A549 (cell line): ENCODE data around the gene GOLM1. TPM values are rescaled to one million over a fixed set of nuclear protein-coding genes. Genes with fewer than 3 reads are reported as not detected.

Source experiments
- ATAC-seq, 2 experiments: fragments of 200-7000 bp in 1 of 2; fragments of >200 bp in 1 of 2; cut with Nextera tagmentation in 1 of 2; cut with Tn5 transposase in 1 of 2; 3 replicates each; pipeline versions ENCODE4 v1.8.0 to v1.9.1; 2018 to 2020; ENCODE audit warnings: mild to moderate bottlenecking in 1 of 2, moderate library complexity in 1 of 2
- CTCF ChIA-PET: fragments of 300-600 bp; sonication (Branson Sonifier 250); formaldehyde crosslinking; extraction: SDS; loops from one replicate; lab custom pipeline; 2021; ENCODE audit warnings: antibody characterized with exemption, inconsistent platforms; lab: Yijun Ruan, JAX
- POLR2A ChIA-PET: fragments of 350-600 bp; formaldehyde crosslinking; extraction: SDS; loops from one replicate; lab custom pipeline; 2021; ENCODE audit warnings: antibody characterized with exemption, inconsistent platforms; lab: Yijun Ruan, JAX
- DNase-seq, 2 experiments: peaks; one replicate each; pipeline versions ENCODE4 v3.0.0 to v3.0.0-alpha.2; 2011 to 2016; ENCODE audit warnings: low read depth in 1 of 2, low spot score in 1 of 2
- FAIRE-seq: peaks from 2 replicates; lab custom pipeline; 2011; peaks lifted over from hg19 to GRCh38; lab: Jason Lieb, UNC
- H3K27ac ChIP-seq, 2 experiments: fragments of >200 bp; sonication (Bioruptor Twin); formaldehyde crosslinking; 3 replicates each; pipeline ENCODE4 v1.5.1; 2016 to 2017
- H3K4me1 ChIP-seq: fragments of >200 bp; sonication (Bioruptor Twin); formaldehyde crosslinking; 3 replicates; pipeline ENCODE4 v1.6.1; 2016
- H3K4me2 ChIP-seq: fragments of >200 bp; sonication (Bioruptor Twin); formaldehyde crosslinking; 3 replicates; pipeline ENCODE4 v1.6.1; 2016
- H3K4me3 ChIP-seq: fragments of >200 bp; sonication (Bioruptor Twin); formaldehyde crosslinking; 3 replicates; pipeline ENCODE4 v1.5.1; 2016
- H3K9me3 ChIP-seq: fragments of >200 bp; sonication (Bioruptor Twin); formaldehyde crosslinking; 3 replicates; pipeline ENCODE4 v1.6.1; 2016
- ATOH8 ChIP-seq: fragments of 250-450 bp; sonication (Bioruptor Pico); IDR thresholded peaks from 2 replicates; pipeline ENCODE4 v1.5.0; 2020; ENCODE audit warnings: low read depth, mild to moderate bottlenecking, moderate library complexity
- CHD2 ChIP-seq: fragments of 150-350 bp; IDR thresholded peaks from 2 replicates; pipeline ENCODE4 v1.6.1; 2014; ENCODE audit warnings: low read length; ENCODE audit not compliant: partially characterized antibody
- CHD4 ChIP-seq: fragments of 200-600 bp; sonication (generic); IDR thresholded peaks from 2 replicates; pipeline ENCODE4 v1.6.1; 2016; ENCODE audit warnings: antibody characterized with exemption, mild to moderate bottlenecking, borderline replicate concordance
- EHF ChIP-seq: fragments of 250-450 bp; sonication (Bioruptor Pico); IDR thresholded peaks from 2 replicates; pipeline ENCODE4 v1.5.0; 2020; ENCODE audit warnings: mild to moderate bottlenecking
- ELK1 ChIP-seq: fragments of 150-350 bp; IDR thresholded peaks from 2 replicates; pipeline ENCODE4 v1.6.1; 2014; ENCODE audit warnings: low read depth, mild to moderate bottlenecking, low read length
- EP300 ChIP-seq, 2 experiments: fragments of >200 bp; sonication (Bioruptor Twin); formaldehyde crosslinking; IDR thresholded peaks; 2 replicates in 1 of 2; 3 replicates in 1 of 2; pipeline ENCODE4 v1.6.1; 2016 to 2017
- FOSL2 ChIP-seq, 2 experiments: fragments of 450-650 bp in 1 of 2; fragments of >200 bp in 1 of 2; sonication (Bioruptor Twin) in 1 of 2; formaldehyde crosslinking; IDR thresholded peaks; 2 replicates each; pipeline versions ENCODE4 v1.5.0 to v1.6.1; 2016 to 2020; ENCODE audit warnings: mild to moderate bottlenecking in 1 of 2, moderate library complexity in 1 of 2
- FOXS1 ChIP-seq: fragments of 250-450 bp; sonication (Bioruptor Pico); IDR thresholded peaks from 2 replicates; pipeline ENCODE4 v1.5.0; 2020; ENCODE audit warnings: mild to moderate bottlenecking, moderate library complexity
- GATA3 ChIP-seq: IDR thresholded peaks from 2 replicates; pipeline ENCODE4 v1.6.1; 2012; ENCODE audit warnings: borderline replicate concordance
- HDAC2 ChIP-seq: fragments of 200-600 bp; sonication (generic); IDR thresholded peaks from 2 replicates; pipeline ENCODE4 v1.6.1; 2016
- HOXA7 ChIP-seq: fragments of 250-450 bp; sonication (Bioruptor Pico); IDR thresholded peaks from 2 replicates; pipeline ENCODE4 v1.5.0; 2020; ENCODE audit warnings: mild to moderate bottlenecking, moderate library complexity
- HOXB13 ChIP-seq: fragments of 250-450 bp; sonication (Bioruptor Pico); IDR thresholded peaks from 2 replicates; pipeline ENCODE4 v1.5.0; 2020; ENCODE audit warnings: low read depth, mild to moderate bottlenecking, moderate library complexity
- JUN ChIP-seq, 2 experiments: fragments of >200 bp; sonication (Bioruptor Twin); formaldehyde crosslinking; IDR thresholded peaks; 2 replicates in 1 of 2; 3 replicates in 1 of 2; pipeline ENCODE4 v1.6.1; 2016 to 2017
- JUNB ChIP-seq: fragments of >200 bp; sonication (Bioruptor Twin); formaldehyde crosslinking; IDR thresholded peaks from 2 replicates; pipeline ENCODE4 v1.6.1; 2016
- KDM1A ChIP-seq: fragments of 200-600 bp; sonication (generic); IDR thresholded peaks from 2 replicates; pipeline ENCODE4 v1.6.1; 2016; ENCODE audit warnings: low read depth, mild to moderate bottlenecking
- MAFK ChIP-seq: fragments of 450-650 bp; IDR thresholded peaks from 2 replicates; pipeline ENCODE4 v1.6.1; 2014; ENCODE audit not compliant: partially characterized antibody
- MAX ChIP-seq: IDR thresholded peaks from 2 replicates; pipeline ENCODE4 v1.6.1; 2012
- POLR2AphosphoS2 ChIP-seq: conservative IDR thresholded peaks from 2 replicates; pipeline ENCODE4 v1.6.1; 2012; ENCODE audit warnings: low read length, improper control_type of control experiment, inconsistent platforms
- REST ChIP-seq: fragments of 200-600 bp; sonication (generic); IDR thresholded peaks from 2 replicates; pipeline ENCODE4 v1.6.1; 2016; ENCODE audit warnings: antibody characterized with exemption, mild to moderate bottlenecking, moderate library complexity
- RNF2 ChIP-seq: fragments of 200-600 bp; sonication (generic); IDR thresholded peaks from 2 replicates; pipeline ENCODE4 v1.6.1; 2016; ENCODE audit warnings: low read depth, mild to moderate bottlenecking, antibody characterized with exemption, moderate library complexity, borderline replicate concordance
- ZC3H11A ChIP-seq: fragments of 450-650 bp; IDR thresholded peaks from 2 replicates; pipeline ENCODE4 v1.6.1; 2014; ENCODE audit warnings: antibody characterized with exemption, mild to moderate bottlenecking
- WGBS: methylation state at CpG from one replicate; pipeline ENCODE4 v1.1.6; 2017; ENCODE audit errors: missing lambda C conversion rate; 5-methylcytosine and 5-hydroxymethylcytosine counted together
- polyA plus RNA-seq, 4 experiments: library from polyadenylated mRNA; depleted of rRNA in 3 of 4; stranded (reverse); fragments of >200 nt; fragmentation: RNase III in 1 of 4; extraction: RNeasy Plus Mini Kit Qiagen cat#74134 plus additional on column Dnase treatment in 1 of 4; gene quantifications; 2 replicates in 3 of 4; 3 replicates in 1 of 4; pipeline ENCODE4 v1.2.3, GENCODE V29; 2011 to 2017

GOLM1 gene
- polyA plus RNA-seq, 2 of the 4 experiments (the other 2 are of a cell fraction), result 136 to 145 TPM

- TF ChIP-seq REST (no peak), EHF (CRISPR knock-in tag) (peak; percentile 85), GATA3 (no peak), JUN (IDR thresholded peaks at IDR 0.05) (no peak), HOXB13 (CRISPR knock-in tag) (peak; percentile 72), HOXA7 (no peak), CHD2 (no peak)
Measured at GRCh38 chr9:86128235-86128822, 29.0 kb upstream of the GOLM1 start (continued).

GRCh38 chr9:86126998-86127972 is 27.9 kb upstream of the GOLM1 start:
- no peaks in the 10 kb centered on the region for H3K9me3 ChIP-seq
- CTCF ChIA-PET, result interaction anchor here (0.8 to 1.0 kb wide), 3 partner anchors 9 to 1473 kb away, joined by 3 to 4 read pairs (median 3); no protein-coding TSS in a partner anchor
- peak overlapping the region; percentile 81 for H3K4me2 ChIP-seq
- FAIRE-seq (peak; percentile 63), DNase-seq (peak; percentile 94 to 98), ATAC-seq (peak; percentile 98 to 99)
- H3K4me3 ChIP-seq, result no peak overlapping the region
- peak overlapping the region; percentile 55 to 71 for H3K27ac ChIP-seq
- peaks cover 24% of the 10 kb centered on the region for H3K4me1 ChIP-seq
- WGBS, result 15% methylated on average over 6 of the region's 11 CpGs
- POLR2A ChIA-PET, result interaction anchor here (0.7 to 1.4 kb wide), 4 partner anchors 8 to 31 kb away, joined by 3 to 12 read pairs (median 3); partner anchors contain the start of gene GOLM1
- no peak for TF ChIP-seq RNF2
- TF ChIP-seq KDM1A, result no peak
- TF ChIP-seq POLR2AphosphoS2, result no peak
- no peak for TF ChIP-seq HDAC2
- 0 out of 2 replicates have a peak, but pooled peaks have one; percentile 11 for TF ChIP-seq JUNB
- TF ChIP-seq ELK1, result no peak
- no peak for TF ChIP-seq FOXS1 (CRISPR knock-in tag)
- no peak for TF ChIP-seq CHD4
- TF ChIP-seq EP300 (IDR thresholded peaks at IDR 0.05), result no peak
- TF ChIP-seq FOSL2 (IDR thresholded peaks at IDR 0.05), result no peak
- TF ChIP-seq FOSL2 (CRISPR knock-in tag; IDR thresholded peaks at IDR 0.05), result peak; percentile 64
- no peak for TF ChIP-seq MAFK
- peak; percentile 58 for TF ChIP-seq MAX
- no peak for TF ChIP-seq ATOH8
- TF ChIP-seq ZC3H11A, result no peak
